Measurements from ENCODE around the gene NPR3. TPM values are rescaled to one million over a fixed set of nuclear protein-coding genes. Genes with fewer than 3 reads are reported as not detected.
"Not testable (repeated sequence)": the region's sequence is repeated elsewhere in the genome, so short reads cannot be mapped to it uniquely, and the experiment has no call there.

NPR3 gene
- total and polyA plus RNA-seq, 3 donors from 2014 or later = 2.8 to 3.9 (median 3.2) TPM

GRCh38 chr5:32790411-32790951 lies 79.4 kb downstream of the NPR3 start:
- Histone ChIP-seq H3K36me3 (ENCODE audit: low read depth, missing control alignments) (no peaks in the 10 kb centered on the region), H3K27me3 (no peaks in the 10 kb centered on the region), H3K27ac (no peak overlapping the region), H3K9me3 (no peaks in the 10 kb centered on the region), H3K4me3 (no peak overlapping the region), H3K4me1 (peaks cover 4% of the 10 kb centered on the region)
- no peak for TF ChIP-seq POLR2A (IDR thresholded peaks at IDR 0.05)
- no peak for TF ChIP-seq CTCF (IDR thresholded peaks at IDR 0.05)
- 65 to 76% methylated on average over 2 of the region's 2 CpGs for WGBS, 2 donors
- no peak for DNase-seq
- intact Hi-C loops (cut with DNase I; ENCODE audit: low total_unique reads) = no loop called here

- Histone ChIP-seq H3K4me1 (no peaks in the 10 kb centered on the region), H3K9me3 (no peaks in the 10 kb centered on the region), H3K4me3 (no peak overlapping the region), H3K27ac (no peak overlapping the region), H3K27me3 (no peaks in the 10 kb centered on the region), H3K36me3 (ENCODE audit: low read depth, missing control alignments) (no peaks in the 10 kb centered on the region)
- DNase-seq = no peak
- TF ChIP-seq POLR2A (IDR thresholded peaks at IDR 0.05) (no peak), CTCF (IDR thresholded peaks at IDR 0.05) (no peak)
- intact Hi-C loops (cut with DNase I; ENCODE audit: low total_unique reads) = no loop called here
- WGBS, 2 donors = 57 to 63% methylated on average over 9 of the region's 9 CpGs
Observed at GRCh38 chr5:32791536-32792243, 80.6 kb downstream of the NPR3 start.

- no peak for DNase-seq
- Histone ChIP-seq H3K4me1 (no peaks in the 10 kb centered on the region), H3K27ac (no peak overlapping the region), H3K4me3 (no peak overlapping the region), H3K27me3 (no peaks in the 10 kb centered on the region), H3K9me3 (no peaks in the 10 kb centered on the region), H3K36me3 (ENCODE audit: low read depth, missing control alignments) (no peaks in the 10 kb centered on the region)
- intact Hi-C loops (cut with DNase I; ENCODE audit: low total_unique reads) = no loop called here
- TF ChIP-seq CTCF (IDR thresholded peaks at IDR 0.05) = no peak
- no peak for TF ChIP-seq POLR2A (IDR thresholded peaks at IDR 0.05)
- 67 to 76% methylated on average over 1 of the region's 1 CpG for WGBS, 2 donors
Observed at GRCh38 chr5:32794086-32794485, 83.0 kb downstream of the NPR3 start.

- TF ChIP-seq CTCF (IDR thresholded peaks at IDR 0.05) (no peak), POLR2A (IDR thresholded peaks at IDR 0.05) (no peak)
- DNase-seq = no peak
- Histone ChIP-seq H3K36me3 (ENCODE audit: low read depth, missing control alignments) (no peaks in the 10 kb centered on the region), H3K27ac (no peak overlapping the region), H3K27me3 (no peaks in the 10 kb centered on the region), H3K9me3 (no peaks in the 10 kb centered on the region), H3K4me3 (no peak overlapping the region), H3K4me1 (no peaks in the 10 kb centered on the region)
- 70 to 71% methylated on average over 7 of the region's 7 CpGs for WGBS, 2 donors
- intact Hi-C loops (cut with DNase I; ENCODE audit: low total_unique reads) = no loop called here
Observed at GRCh38 chr5:32802764-32803163, 91.6 kb downstream of the NPR3 start.

GRCh38 chr5:32803656-32804055 lies 92.5 kb downstream of the NPR3 start:
- peak overlapping the region in 1 of 2 donors; percentile 25 for H3K27ac ChIP-seq
- no peaks in the 10 kb centered on the region for H3K27me3 ChIP-seq
- H3K4me1 ChIP-seq = no peaks in the 10 kb centered on the region
- 48 to 60% methylated on average over 3 of the region's 3 CpGs for WGBS, 2 donors
- H3K4me3 ChIP-seq = no peak overlapping the region
- DNase-seq = no peak
- H3K9me3 ChIP-seq = no peaks in the 10 kb centered on the region
- H3K36me3 ChIP-seq (ENCODE audit: low read depth, missing control alignments) = no peaks in the 10 kb centered on the region
- intact Hi-C loops (cut with DNase I; ENCODE audit: low total_unique reads) = no loop called here
- TF ChIP-seq CTCF (IDR thresholded peaks at IDR 0.05) (no peak), POLR2A (IDR thresholded peaks at IDR 0.05) (no peak)

GRCh38 chr5:32805462-32805861 lies 94.3 kb downstream of the NPR3 start:
- H3K27ac ChIP-seq; intact Hi-C loops (cut with DNase I; ENCODE audit: low total_unique reads); H3K27me3 ChIP-seq; H3K4me1 ChIP-seq; H3K4me3 ChIP-seq; DNase-seq; H3K36me3 ChIP-seq (ENCODE audit: low read depth, missing control alignments); H3K9me3 ChIP-seq: not testable (repeated sequence)
- 81 to 87% methylated on average over 1 of the region's 1 CpG for WGBS, 2 donors
